ENCODE results near the gene JADE1.

Gene JADE1

DNA sequence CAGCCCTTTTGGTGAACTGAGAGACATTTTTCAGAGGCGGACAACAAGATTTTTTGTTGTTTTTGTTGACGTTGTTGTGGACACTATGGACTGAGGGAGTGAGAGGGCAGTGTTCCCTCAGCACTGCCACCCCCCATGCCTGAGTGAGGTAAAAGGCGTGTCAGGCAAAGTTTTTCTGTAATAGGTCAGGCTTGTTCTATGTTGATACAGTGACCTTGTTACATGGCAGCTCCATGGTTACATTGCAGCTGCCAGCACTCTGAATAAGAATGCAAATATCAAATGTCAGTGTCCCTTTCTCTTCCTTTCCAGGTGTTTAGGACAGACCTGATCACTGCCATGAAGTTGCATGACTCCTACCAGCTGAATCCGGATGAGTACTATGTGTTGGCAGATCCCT lies 36.6 kb downstream of the JADE1 start:
- FAIRE-seq, result no peak

DNA sequence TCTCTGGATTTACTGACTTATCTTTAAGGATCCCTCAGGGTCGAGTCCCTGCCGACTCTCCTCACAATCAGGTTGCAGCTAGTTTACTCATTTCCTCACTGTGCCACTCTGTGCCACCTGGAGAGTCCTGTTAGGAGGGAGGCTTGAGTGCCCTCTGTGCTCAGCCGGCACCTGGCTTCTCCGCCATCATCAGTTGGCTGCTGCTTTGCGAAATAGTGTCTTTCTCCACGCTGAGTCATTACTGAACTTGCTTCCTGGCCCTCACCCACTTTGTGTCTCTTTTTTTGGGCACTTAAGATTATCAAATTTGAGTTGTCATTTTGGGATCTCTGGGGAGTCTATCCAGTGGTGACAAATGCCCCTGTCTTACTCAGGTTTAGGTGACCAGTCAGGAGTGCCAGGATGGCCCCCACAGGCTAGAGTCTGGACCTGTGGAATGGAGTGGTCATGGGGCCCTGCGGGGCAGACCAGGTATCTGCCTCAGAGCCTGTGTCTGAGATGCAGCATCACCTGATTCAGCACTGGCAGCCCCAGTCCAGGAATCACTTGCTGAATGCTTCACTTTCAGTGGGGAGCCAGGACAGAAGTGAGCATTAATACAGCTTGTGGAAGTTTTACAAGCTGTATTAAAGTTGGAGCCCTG lies 37.7 kb downstream of the JADE1 start:
- no peak for FAIRE-seq

DNA sequence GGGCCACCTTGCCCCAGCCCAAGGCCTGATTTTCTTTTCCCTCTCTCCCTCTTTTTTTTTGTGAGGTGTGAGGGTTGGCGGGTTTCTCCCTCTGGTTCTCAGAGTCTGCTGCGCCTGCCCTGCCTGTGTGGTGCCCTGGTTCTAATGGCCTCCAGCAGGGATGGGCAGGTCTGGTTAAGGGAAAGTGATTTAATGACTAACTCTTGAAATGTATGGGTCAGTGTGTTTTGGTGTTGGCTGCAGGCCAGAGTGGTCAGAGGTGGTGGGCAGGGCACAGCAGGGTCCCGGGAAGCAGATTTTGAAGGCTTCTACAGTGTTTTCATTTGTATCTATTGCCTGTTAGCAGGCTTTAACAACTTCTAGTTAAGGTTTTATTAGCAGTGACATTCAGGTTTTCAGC lies 39.0 kb downstream of the JADE1 start:
- no peak for FAIRE-seq

DNA sequence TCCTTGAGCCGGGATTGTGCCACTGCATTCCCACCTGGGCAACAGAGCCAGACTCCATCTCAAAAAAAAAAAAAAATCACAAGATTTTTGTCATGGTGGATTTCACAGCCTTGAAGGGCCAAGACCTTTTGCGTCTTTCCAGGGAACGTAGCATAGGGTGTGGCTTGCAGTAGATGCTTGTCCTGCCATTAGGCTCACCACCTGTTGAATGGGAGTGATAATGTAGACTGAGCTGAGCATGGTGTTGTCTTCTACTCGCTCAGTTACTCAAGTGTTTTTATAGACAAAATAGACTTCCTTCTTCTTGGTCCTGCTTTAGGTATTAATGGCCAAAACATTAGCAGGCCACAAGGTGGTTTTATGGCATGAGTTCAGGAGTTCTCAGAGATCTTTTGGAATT lies 40.8 kb downstream of the JADE1 start:
- no peak for FAIRE-seq

DNA sequence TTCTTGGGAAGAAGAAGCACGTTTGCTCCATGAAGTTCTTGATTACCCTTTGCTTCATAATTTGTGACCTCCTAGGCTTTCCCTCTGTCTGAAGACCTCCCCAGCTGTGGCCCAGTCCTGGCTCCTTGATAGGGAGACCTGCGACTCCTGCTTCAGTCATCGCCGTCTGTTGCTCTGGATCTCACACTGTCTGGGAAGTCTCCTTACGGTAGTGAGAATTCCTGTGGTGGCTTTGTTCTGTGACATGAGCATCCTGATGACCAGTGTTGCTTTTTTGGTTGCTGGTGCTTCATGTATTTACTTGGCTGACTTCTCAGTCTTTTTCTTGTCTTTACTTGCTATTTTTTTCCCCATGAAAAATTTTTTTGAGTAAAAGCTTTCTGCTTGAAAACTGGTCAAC lies 44.2 kb downstream of the JADE1 start:
- no peak for FAIRE-seq

DNA sequence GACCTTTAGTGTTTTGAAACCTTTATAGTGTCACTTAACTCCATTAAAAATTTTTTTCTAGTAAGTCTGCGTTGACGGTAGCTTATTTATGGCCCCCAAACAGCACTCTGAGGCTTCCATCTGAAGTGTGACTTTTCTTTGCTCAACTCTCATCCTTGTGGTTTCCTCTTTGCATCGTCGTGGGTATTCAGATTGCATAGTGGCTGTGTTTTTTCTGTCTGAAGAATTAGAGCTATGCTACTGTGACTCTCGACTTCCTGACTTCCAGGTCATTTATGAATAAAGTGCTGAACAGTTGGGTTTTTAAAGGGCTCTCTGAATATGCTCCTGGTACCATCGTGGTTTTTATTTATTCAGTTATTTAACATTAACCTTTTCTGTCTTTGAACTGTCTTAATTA lies 44.9 kb downstream of the JADE1 start:
- FAIRE-seq, result no peak

DNA sequence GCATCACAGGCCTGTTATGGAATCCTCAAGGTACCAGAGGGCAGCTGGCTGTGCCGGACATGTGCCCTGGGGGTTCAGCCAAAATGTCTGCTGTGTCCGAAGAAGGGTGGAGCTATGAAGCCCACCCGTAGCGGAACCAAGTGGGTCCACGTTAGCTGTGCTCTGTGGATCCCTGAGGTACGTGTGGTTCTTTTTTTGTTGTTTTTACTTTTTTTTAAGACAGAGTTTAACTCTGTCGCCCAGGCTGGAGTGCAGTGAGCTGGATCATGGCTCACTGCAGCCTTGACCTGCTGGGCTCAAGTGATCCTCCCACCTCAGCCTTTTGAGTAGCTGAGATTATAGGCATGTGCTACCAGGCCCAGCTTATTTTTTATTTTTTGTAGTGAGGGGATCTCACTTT lies 46.1 kb downstream of the JADE1 start:
- FAIRE-seq, result no peak

DNA sequence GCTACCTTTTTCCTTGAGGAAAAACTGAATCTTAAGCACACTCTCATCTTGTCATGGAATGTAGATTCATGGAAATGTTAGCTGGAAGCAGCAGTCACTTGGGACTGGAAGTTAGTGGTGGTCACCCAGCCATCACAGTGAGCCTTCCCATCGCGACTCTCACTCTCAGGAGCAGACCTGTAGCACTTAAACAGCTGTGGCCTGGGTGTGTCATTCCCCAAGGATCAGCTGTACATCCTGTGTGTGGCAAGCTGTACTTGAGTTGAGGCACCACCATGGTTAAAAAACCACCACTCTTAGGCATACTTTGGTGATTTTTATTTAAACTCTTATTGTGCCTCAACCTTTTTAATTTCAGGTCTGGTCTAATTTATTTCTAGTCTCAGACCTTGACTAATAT lies 46.7 kb downstream of the JADE1 start:
- no peak for FAIRE-seq

DNA sequence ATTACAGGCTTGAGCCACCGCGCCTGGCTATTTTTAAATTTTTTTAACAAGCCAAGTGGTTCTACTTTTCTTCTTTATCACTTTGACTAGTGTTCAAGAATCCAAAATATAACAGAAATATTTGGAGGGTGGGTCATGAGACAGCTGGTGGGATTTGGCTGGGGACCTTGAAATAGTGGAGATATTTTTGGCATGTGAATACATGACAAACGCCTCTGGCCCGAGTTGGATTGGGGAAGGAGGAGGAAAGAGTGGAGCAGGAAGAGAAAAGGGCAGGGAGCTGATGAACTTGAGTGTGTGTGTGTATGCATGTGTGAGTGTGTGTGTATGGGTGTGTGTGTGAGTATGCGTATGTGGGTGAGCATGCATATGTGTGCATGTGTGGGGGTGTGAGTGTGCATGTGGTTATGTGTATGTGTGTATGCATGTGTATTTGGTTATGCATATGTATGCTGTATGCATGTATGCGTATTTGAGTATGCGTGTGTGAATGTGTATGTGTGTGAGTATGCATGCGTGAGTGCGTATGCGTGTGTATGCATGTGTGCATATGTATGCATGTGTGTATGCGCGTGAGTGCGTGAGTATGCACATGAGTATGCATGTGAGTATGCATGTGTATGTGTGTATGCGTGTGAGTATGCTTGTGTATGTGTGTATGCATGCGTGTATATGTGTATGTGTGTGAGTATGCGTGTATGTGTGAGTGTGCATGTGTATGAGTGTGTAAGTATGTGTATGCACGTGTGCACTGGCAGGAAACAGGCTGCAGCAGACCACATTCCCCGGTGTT lies 49.6 kb downstream of the JADE1 start:
- FAIRE-seq, result no peak

DNA sequence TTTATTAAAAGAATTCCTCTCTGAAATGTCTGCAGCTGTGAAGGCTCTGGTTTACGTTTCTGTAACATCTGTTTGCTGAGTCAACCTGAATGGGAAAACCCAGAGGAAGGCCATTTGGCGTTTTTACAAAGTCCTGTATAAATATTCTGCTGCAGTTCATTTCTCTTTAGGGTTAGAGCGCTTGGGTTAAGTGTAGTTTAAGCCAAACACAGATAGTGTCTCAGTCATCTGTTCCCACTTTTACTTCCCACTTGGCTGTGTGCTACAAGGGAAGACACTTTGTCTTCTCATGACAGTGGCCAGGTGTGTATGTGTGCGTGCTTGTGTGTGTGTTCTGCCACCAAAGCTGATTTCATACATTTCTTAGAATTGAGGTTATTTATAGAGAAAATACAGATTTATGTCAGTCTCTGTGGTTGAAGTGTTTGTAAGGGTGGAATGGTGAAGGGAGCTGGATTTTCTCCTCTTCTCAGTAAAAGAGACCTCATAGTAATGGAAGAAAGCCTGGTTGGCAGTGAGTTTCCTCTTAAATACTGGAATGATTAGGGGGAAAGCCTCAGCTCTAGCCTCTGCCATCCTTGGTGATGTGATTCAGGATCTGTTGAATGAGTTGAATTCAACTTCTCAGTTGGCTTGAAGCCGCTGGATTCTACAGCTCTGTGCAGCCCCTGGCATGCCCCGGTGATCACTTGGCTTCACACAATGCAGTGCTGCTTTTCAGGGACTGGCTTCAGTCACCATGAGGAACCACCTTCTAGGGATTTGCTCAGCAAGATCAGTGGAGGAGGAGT lies 50.6 kb downstream of the JADE1 start:
- FAIRE-seq, result no peak

DNA sequence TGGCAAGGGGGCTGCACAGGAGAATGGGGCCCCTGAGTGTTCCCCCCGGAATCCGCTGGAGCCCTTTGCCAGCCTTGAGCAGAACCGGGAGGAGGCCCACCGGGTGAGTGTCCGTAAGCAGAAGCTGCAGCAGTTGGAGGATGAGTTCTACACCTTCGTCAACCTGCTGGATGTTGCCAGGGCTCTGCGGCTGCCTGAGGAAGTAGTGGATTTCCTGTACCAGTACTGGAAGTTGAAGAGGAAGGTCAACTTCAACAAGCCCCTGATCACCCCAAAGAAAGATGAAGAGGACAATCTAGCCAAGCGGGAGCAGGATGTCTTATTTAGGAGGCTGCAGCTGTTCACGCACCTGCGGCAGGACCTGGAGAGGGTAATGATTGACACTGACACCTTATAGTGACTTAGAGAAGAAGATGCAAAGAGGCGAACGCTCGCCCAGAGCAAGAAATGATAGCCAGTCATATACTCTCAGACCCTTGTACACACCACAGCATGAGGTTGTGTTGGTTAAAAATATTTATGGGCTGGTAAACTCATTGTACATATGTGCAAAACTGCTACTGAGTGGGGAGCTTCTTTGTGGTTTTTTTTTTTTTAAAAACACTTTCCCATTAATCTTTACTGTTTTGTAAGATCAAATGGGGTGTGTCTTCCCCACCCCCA lies 52.5 kb downstream of the JADE1 start:
- no peak for FAIRE-seq

DNA sequence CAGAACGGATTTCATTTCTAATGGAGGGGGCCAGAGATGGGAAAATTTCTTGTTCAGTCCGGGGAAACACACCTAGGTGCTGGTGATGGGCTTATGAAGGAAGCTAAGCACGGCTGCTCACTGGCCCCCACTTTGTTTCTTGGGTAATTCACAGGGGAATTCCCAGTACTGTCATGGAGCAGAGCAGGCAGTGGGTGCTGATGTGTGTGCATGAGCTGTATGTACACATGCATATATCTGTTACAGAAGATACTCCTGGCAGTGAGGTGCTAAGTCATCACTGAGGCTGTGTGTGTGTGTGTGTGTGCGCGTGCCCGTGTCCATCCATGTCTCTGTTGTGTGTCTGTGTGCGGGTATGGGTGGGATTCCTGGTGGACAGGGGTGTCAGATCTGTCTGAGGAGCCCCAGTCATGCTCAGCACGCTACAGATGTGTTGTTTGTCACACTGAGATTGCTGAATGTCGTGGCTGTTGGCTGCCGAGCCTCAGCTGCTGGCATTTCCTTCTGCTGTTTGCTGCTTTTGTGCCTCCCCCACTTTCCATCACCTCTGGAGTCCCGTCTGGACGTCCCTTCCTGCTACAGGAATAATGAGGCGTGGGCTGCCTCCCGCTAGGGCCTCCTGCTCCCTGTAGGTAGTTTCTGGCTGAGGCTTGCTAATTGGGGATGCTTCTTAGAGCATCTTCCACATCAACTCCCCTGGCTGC lies 53.3 kb downstream of the JADE1 start:
- FAIRE-seq, result no peak

DNA sequence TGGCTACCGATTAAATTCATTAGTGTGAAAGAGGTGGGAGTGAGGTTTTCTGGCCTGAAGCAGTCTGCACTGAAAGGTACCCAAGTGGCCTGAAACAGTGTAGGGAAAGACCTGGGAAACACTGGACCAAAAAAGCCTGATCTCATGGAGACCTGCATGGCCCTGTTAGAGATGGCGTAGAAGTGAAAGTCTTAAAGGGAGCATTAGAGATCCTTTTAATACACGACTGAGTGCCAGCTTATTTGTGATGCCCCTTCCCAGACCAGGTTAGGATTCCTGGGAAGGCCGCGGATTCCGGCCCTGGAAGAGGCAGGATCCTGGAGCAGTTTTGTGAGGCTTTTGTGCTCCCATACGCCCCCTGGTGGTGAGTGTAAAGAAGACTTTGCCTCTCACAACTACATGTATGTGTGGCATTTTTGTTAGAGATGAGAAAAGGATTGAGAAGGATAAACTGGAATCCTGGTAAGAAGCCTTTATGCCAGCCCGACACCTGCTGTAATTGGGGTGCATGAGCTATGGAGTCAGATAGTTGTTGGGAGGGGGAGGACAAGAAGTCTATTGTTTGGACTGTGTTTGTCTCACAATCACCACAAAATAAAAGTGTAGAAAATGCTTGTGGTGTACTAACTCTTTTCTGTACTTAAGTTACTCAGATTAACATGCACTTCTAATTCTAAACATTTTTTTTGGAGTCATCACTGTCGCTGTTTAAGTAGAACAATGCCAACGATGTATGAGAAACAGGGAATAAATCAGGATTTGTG lies 54.0 kb downstream of the JADE1 start:
- no peak for FAIRE-seq

DNA sequence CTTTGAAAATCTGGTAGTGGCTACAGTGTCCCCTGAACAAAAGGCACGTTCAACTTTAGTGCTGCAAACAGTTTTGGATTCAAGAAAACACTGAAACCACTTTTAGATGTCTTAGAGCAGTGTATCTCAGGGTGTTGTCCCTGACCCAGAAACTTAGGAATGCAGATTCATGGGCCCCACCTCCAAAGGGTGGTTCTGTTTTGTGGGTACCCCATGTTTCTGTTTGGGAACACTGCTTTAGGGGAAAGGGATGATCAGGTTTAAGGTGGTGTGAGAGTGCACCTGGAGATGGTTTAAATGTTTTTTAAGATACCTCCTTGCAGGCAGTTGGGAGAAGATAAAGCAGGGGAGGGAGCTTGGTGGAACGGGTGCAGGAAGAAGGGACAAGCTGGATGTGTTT lies 55.6 kb downstream of the JADE1 start:
- no peak for FAIRE-seq

DNA sequence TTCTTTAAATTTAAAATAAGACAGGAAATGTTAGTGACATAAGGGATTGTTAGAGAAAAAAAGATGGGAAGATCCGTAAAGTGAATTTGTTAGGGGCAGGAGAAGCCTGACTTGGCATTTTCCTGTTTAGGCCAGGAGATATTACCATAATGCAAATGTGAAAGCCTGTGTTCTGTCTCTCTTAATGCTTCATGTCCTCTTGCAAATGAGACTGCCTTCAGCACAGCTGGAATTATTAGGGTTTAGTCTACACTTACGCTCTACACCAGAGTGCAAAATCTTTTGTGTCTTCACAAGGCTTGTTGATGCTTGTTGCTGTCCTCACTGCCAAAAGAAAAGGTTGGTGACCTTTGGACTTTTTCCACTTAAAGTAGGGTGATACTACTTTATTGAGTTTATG lies 56.8 kb downstream of the JADE1 start:
- FAIRE-seq, result no peak

DNA sequence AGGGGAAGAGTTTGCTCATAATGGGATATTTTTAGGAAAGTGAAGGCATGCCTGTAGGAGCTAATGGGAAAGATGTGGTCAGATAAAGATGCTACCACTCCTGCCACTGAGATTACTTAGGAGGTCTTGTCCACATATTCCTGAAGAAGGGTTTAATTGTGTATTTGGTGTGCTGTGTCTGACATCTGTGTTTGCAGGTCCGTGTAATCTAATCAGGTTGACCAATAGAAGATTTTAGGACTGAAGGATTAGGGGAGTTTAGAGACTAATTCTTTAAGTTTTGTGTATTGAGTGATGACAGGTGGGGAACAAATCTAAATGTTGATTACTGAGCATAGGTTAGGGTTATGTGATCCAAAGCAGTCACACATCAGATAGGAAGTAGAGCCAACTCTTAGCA lies 57.2 kb downstream of the JADE1 start:
- no peak for FAIRE-seq

DNA sequence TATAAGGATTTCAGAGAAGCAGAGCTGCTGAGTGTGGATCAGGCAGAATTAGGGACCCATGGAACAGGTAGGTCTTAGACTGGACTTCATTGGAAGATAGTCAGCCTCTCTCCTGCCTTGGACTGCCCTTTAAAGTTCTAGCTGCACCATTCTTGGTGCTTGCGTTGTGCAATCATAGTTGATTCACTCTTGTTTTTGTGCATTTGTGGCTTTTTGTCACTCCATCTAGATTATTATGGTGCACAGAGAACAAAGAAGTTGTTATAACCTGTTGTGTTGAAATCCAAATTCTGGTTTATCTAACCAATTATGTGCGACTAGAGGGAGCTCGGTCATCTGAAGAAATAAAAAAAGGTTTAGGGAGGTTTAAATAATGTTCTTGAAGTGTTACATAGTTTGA lies 59.3 kb downstream of the JADE1 start:
- FAIRE-seq, result no peak

DNA sequence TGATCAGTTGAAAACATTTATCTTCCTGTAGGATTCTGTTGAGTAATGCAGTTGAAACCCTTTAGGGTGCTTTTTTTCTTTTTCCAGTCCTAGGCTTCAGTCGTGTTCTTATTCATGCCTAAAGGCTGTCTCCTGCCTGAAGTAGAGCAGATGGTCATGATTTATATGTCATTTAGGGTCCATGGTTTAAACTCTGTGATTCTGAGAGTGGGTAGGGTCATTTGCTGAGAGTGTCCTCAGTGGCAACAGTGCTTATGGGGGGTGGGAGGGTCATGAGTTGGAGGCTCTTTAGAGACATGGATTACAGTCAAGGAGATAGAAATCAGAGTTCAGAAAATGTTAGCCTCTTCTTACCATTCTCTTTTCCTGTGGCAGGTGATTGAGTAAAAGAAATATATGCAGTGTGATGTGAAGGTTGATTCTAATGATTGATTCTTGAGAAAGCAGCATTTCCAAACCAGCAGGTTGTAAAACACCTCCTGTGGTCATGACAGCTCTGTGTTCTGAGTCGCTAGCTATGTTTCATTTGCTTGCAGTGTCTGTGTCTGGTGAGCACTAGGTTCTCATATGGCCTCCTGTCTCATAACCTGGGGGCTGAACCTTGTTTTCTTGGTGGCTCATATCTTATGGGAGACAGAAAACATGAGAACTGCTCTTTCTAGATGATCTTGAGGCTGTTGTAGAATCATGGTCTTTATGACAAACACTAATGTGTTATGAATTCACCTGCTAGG lies 60.4 kb downstream of the JADE1 start:
- no peak for FAIRE-seq

DNA sequence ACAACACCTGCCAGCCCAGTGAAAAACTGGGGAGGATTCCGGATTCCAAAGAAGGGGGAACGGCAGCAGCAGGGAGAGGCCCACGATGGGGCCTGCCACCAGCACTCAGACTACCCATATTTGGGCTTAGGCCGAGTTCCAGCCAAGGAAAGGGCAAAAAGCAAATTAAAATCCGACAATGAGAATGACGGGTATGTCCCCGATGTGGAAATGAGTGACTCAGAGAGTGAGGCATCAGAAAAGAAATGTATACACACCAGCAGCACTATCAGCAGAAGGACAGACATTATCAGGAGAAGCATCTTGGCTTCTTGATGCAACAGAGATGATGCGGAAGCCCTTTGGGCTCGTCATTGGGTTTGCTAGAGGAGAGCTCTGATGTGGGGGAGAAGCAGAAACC lies 62.4 kb downstream of the JADE1 start:
- no peak for FAIRE-seq

DNA sequence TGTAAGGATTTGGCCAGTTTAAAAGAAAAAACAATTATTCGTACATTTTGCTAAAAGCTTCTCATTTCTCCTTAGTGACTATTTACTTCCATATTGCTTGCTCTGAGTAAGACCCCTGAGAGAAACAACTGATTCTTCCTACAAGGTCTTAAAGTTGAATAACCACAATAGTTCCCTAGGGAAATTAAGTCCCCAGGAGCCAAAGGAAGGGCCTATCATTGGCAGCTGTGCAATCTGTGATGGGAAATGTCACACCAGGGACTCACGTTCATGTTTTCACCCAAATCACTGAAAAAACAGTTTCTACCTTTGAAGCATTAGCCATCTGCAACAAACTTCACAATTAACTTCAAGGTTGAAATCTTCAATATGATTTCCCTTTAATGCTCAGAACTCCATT lies 66.7 kb downstream of the JADE1 start:
- no peak for FAIRE-seq

DNA sequence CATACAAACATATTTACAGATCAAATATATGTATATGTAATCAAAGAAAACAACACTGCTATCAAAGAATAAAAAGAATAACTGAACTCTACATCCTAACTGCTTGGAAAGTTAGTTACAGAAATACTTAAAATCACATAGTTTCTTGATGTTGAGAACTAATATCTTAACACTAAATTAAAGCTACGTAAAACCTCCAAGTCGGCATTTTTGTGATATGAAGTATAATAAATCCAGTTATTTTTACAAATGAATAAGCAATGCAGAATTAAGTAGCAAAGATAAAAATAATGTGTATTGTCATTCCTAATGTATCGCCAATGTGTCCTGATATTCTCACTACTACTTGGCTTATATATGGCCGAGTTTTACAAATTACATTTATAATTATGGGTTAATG lies 68.4 kb downstream of the JADE1 start:
- FAIRE-seq, result peak; percentile 74

All from colon (tissue), 2 donors.